Measurements from ENCODE around the gene ARPIN.

GRCh38 chr15:89898614-89899294 lies 14.0 kb downstream of the ARPIN start:
- no peak for TF ChIP-seq FOSL1 (IDR thresholded peaks at IDR 0.05; ENCODE audit: low read depth)
- TF ChIP-seq RAD21 (IDR thresholded peaks at IDR 0.05; ENCODE audit: low read depth) = peak; percentile 96
- TF ChIP-seq, protein P1, sequence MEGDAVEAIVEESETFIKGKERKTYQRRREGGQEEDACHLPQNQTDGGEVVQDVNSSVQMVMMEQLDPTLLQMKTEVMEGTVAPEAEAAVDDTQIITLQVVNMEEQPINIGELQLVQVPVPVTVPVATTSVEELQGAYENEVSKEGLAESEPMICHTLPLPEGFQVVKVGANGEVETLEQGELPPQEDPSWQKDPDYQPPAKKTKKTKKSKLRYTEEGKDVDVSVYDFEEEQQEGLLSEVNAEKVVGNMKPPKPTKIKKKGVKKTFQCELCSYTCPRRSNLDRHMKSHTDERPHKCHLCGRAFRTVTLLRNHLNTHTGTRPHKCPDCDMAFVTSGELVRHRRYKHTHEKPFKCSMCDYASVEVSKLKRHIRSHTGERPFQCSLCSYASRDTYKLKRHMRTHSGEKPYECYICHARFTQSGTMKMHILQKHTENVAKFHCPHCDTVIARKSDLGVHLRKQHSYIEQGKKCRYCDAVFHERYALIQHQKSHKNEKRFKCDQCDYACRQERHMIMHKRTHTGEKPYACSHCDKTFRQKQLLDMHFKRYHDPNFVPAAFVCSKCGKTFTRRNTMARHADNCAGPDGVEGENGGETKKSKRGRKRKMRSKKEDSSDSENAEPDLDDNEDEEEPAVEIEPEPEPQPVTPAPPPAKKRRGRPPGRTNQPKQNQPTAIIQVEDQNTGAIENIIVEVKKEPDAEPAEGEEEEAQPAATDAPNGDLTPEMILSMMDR (IDR thresholded peaks at IDR 0.05 in 2 of 3, conservative IDR thresholded peaks at IDR 0.05 in 1 of 3; ENCODE audit: borderline replicate concordance in 1 of 3, insufficient read depth in 1 of 3, low read depth in 2 of 3, low read length in 2 of 3) = peak; percentile 90 to 97 (median 91)
- TF ChIP-seq POLR2A (IDR thresholded peaks at IDR 0.05; ENCODE audit: borderline replicate concordance, extremely low read depth, insufficient read depth, insufficient read length) = no peak
- no peak for TF ChIP-seq REST (IDR thresholded peaks at IDR 0.05; ENCODE audit: low read depth)
- no peak for TF ChIP-seq CEBPB (IDR thresholded peaks at IDR 0.05; ENCODE audit: low read depth)
- TF ChIP-seq ZFX (IDR thresholded peaks at IDR 0.05) = no peak
- no peak for TF ChIP-seq POLR2AphosphoS5 (IDR thresholded peaks at IDR 0.05; ENCODE audit: low read depth, low read length)
- TF ChIP-seq TCF7L2 (IDR thresholded peaks at IDR 0.05; ENCODE audit: borderline replicate concordance, extremely low read depth, insufficient read depth, insufficient read length) = no peak
- no peak for TF ChIP-seq EZH2 (IDR thresholded peaks at IDR 0.05)
